HepG2 (cell line): ENCODE data around the gene ATP5MG. TPM values are rescaled to one million over a fixed set of nuclear protein-coding genes. Genes with fewer than 3 reads are reported as not detected.

Source experiments
- DDIT3 ChIP-seq: sonication (generic); formaldehyde crosslinking; IDR thresholded peaks from 2 replicates; pipeline ENCODE4 v1.4.0; 2020; ENCODE audit warnings: mild to moderate bottlenecking, missing genetic modification reagents
- HDAC1 ChIP-seq: sonication (generic); formaldehyde crosslinking; IDR thresholded peaks from 2 replicates; pipeline ENCODE4 v1.5.1; 2020; ENCODE audit warnings: mild to moderate bottlenecking, missing genetic modification reagents
- KMT2A ChIP-seq: sonication (generic); formaldehyde crosslinking; IDR thresholded peaks from 2 replicates; pipeline ENCODE4 v1.4.0; 2020; ENCODE audit warnings: missing genetic modification reagents
- MAZ ChIP-seq, 2 experiments: sonication (generic) in 1 of 2; formaldehyde crosslinking in 1 of 2; IDR thresholded peaks; 2 replicates each; pipeline versions ENCODE4 v1.5.0 to v1.6.1; 2012 to 2020; ENCODE audit warnings: low read depth in 2 of 2, mild to moderate bottlenecking in 2 of 2, borderline replicate concordance in 1 of 2, improper control_type of control experiment in 1 of 2, low read length in 1 of 2, missing genetic modification reagents in 1 of 2, moderate library complexity in 1 of 2
- MIER2 ChIP-seq: IDR thresholded peaks from 2 replicates; pipeline ENCODE4 v1.6.1; 2016; ENCODE audit warnings: missing biosample characterization, missing genetic modification reagents
- POGK ChIP-seq: sonication (generic); formaldehyde crosslinking; conservative IDR thresholded peaks from 2 replicates; pipeline ENCODE4 v1.8.0; 2022; ENCODE audit warnings: mild to moderate bottlenecking, moderate library complexity, missing genetic modification reagents
- POLR2A ChIP-seq, 2 experiments: IDR thresholded peaks; 2 replicates each; pipeline ENCODE4 v1.6.1; 2011; ENCODE audit warnings: low read depth in 2 of 2, low read length in 2 of 2, mild to moderate bottlenecking in 1 of 2, moderate library complexity in 1 of 2; ENCODE audit not compliant: insufficient read depth in 1 of 2
- ZNF335 ChIP-seq: sonication (generic); formaldehyde crosslinking; IDR thresholded peaks from 2 replicates; pipeline ENCODE4 v1.4.0; 2020; ENCODE audit warnings: missing genetic modification reagents
- ZNF383 ChIP-seq: sonication (generic); formaldehyde crosslinking; IDR thresholded peaks from 2 replicates; pipeline ENCODE4 v1.4.0; 2020; ENCODE audit warnings: missing genetic modification reagents, mild to moderate bottlenecking, borderline replicate concordance
- ZNF605 ChIP-seq: sonication (generic); formaldehyde crosslinking; IDR thresholded peaks from 2 replicates; pipeline ENCODE4 v1.8.0; 2022; ENCODE audit warnings: mild to moderate bottlenecking, missing genetic modification reagents
- ZNF607 ChIP-seq: sonication (generic); formaldehyde crosslinking; IDR thresholded peaks from 2 replicates; pipeline ENCODE4 v1.5.1; 2020; ENCODE audit warnings: missing genetic modification reagents, mild to moderate bottlenecking, borderline replicate concordance
- ZNF691 ChIP-seq: sonication (generic); formaldehyde crosslinking; IDR thresholded peaks from 2 replicates; pipeline ENCODE4 v1.4.0; 2020; ENCODE audit warnings: missing genetic modification reagents, low read depth, mild to moderate bottlenecking, borderline replicate concordance
- ZNF841 ChIP-seq: sonication (generic); formaldehyde crosslinking; IDR thresholded peaks from 2 replicates; pipeline ENCODE4 v1.8.1; 2023; ENCODE audit warnings: missing genetic modification reagents, borderline replicate concordance
- polyA plus RNA-seq, 8 experiments: library from polyadenylated mRNA; depleted of rRNA in 3 of 8; stranded (reverse) in 7 of 8; unstranded in 1 of 8; fragments of >200 nt; fragmentation: Illumina TruSeq in 4 of 8; extraction: Trizol in 4 of 8; gene quantifications; 2 replicates each; pipeline versions ENCODE4 v1.2.1 to v1.2.3, GENCODE V29; 2011 to 2016; ENCODE audit warnings: low read depth in 4 of 8, missing spikeins in 1 of 8, mixed read lengths in 1 of 8; ENCODE audit not compliant: insufficient read depth in 1 of 8
- total RNA-seq, 5 experiments: library from RNA; depleted of rRNA; stranded (reverse); fragments of >200 nt; fragmentation: Illumina TruSeq; extraction: Trizol; gene quantifications; 2 replicates each; pipeline ENCODE4 v1.2.3, GENCODE V29; 2016; ENCODE audit warnings: low read depth in 1 of 5
- TF ChIP-seq, protein P1 (sequence below): sonication (generic); formaldehyde crosslinking; IDR thresholded peaks from 2 replicates; pipeline ENCODE4 v1.5.1; 2020; ENCODE audit warnings: mild to moderate bottlenecking, missing genetic modification reagents, moderate library complexity

The ATP5MG gene
- total and polyA plus RNA-seq, 2 of the 13 experiments (the other 11 are each of a cell fraction or from before 2014, with no cell fraction given) = 260 to 320 TPM

GRCh38 chr11:118435893-118436624, 34.7 kb downstream of the ATP5MG start, which contains the start of gene KMT2A (continued):
- TF ChIP-seq ZNF335 (CRISPR knock-in tag) (peak; percentile 84; the same call in 1 of the 2 replicates), ZNF605 (CRISPR knock-in tag) (no peak; the same call in 1 of the 2 replicates), HDAC1 (CRISPR knock-in tag) (peak; percentile 28; the same call in 1 of the 2 replicates), POLR2A (IDR thresholded peaks at IDR 0.05; ENCODE audit: insufficient read depth in 1 of 2, low read depth in 2 of 2, low read length in 2 of 2) (peak; percentile 14 to 83; a peak in 2 of 4 replicates), ZNF691 (0 out of 2 replicates have a peak, but pooled peaks have one; percentile 70), KMT2A (0 out of 2 replicates have a peak, but pooled peaks have one; percentile 43), ZNF841 (CRISPR knock-in tag) (peak; percentile 70; the same call in 1 of the 2 replicates), DDIT3 (CRISPR knock-in tag) (no peak), POGK (CRISPR knock-in tag) (peak; percentile 84), ZNF607 (CRISPR knock-in tag) (0 out of 2 replicates have a peak, but pooled peaks have one; percentile 30), MAZ (IDR thresholded peaks at IDR 0.05; ENCODE audit: borderline replicate concordance, low read depth, low read length) (peak; percentile 99), MAZ (CRISPR knock-in tag; IDR thresholded peaks at IDR 0.05; ENCODE audit: low read depth) (peak; percentile 79; the same call in 1 of the 2 replicates), MIER2 (no peak), ZNF383 (CRISPR knock-in tag) (no peak)
- TF ChIP-seq, protein P1, sequence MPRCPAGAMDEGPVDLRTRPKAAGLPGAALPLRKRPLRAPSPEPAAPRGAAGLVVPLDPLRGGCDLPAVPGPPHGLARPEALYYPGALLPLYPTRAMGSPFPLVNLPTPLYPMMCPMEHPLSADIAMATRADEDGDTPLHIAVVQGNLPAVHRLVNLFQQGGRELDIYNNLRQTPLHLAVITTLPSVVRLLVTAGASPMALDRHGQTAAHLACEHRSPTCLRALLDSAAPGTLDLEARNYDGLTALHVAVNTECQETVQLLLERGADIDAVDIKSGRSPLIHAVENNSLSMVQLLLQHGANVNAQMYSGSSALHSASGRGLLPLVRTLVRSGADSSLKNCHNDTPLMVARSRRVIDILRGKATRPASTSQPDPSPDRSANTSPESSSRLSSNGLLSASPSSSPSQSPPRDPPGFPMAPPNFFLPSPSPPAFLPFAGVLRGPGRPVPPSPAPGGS (CRISPR knock-in tag) = no peak
